HG03139 (cell line): ENCODE results near the gene RANBP1.

ENCODE experiments used
- ATAC-seq: cut with Tn5 transposase; IDR thresholded peaks from one replicate; pipeline ENCODE4 v1.9.1; 2021; ENCODE audit not compliant: unreplicated experiment

RANBP1 gene

GRCh38 chr22:20135806-20136602, 20.1 kb downstream of the RANBP1 start:
- no peak for ATAC-seq

- no peak for ATAC-seq
These were observed 20.6 kb downstream of the RANBP1 start for GRCh38 chr22:20136603-20136873.

- no peak for ATAC-seq
These were observed 21.2 kb downstream of the RANBP1 start for GRCh38 chr22:20137113-20137512.

GRCh38 chr22:20137671-20138416, 21.9 kb downstream of the RANBP1 start:
- no peak for ATAC-seq

GRCh38 chr22:20138417-20138738, 22.5 kb downstream of the RANBP1 start:
- ATAC-seq, result no peak

GRCh38 chr22:20138868-20139267, 23.0 kb downstream of the RANBP1 start:
- ATAC-seq, result no peak

GRCh38 chr22:20139391-20140106, 23.6 kb downstream of the RANBP1 start:
- ATAC-seq, result no peak

GRCh38 chr22:20140107-20140445, 24.2 kb downstream of the RANBP1 start:
- no peak for ATAC-seq

- ATAC-seq, result no peak
These were observed 24.6 kb downstream of the RANBP1 start for GRCh38 chr22:20140521-20140964.

- no peak for ATAC-seq
These were observed 25.5 kb downstream of the RANBP1 start for GRCh38 chr22:20141186-20142077.

- ATAC-seq, result no peak
These were observed 27.1 kb downstream of the RANBP1 start for GRCh38 chr22:20142711-20143621.

- no peak for ATAC-seq
These were observed 28.2 kb downstream of the RANBP1 start for GRCh38 chr22:20143883-20144665.

GRCh38 chr22:20145206-20145831, 29.4 kb downstream of the RANBP1 start:
- ATAC-seq, result no peak

GRCh38 chr22:20145832-20146223, 29.9 kb downstream of the RANBP1 start:
- ATAC-seq, result no peak

GRCh38 chr22:20146777-20147176, 30.9 kb downstream of the RANBP1 start:
- no peak for ATAC-seq

GRCh38 chr22:20147237-20147988, 31.5 kb downstream of the RANBP1 start:
- no peak for ATAC-seq

- ATAC-seq, result no peak
These were observed 32.5 kb downstream of the RANBP1 start for GRCh38 chr22:20148414-20148813.
